ENCODE data around the gene LAMP1.

Gene LAMP1

GRCh38 chr13:113267642-113268405 is 29.2 kb upstream of the LAMP1 start:
- Histone ChIP-seq H3K27ac (no peak overlapping the region), H3K4me3 (ENCODE audit: low read depth in 1 of 2, low read length in 1 of 2) (no peak overlapping the region), H3K27me3 (no peaks in the 10 kb centered on the region), H3K4me1 (ENCODE audit: control insufficient read depth in 1 of 2, insufficient read depth in 1 of 2, low read depth in 1 of 2, low read length in 1 of 2) (peaks cover 4% of the 10 kb centered on the region in 2 experiments), H3K36me3 (peaks cover 13% of the 10 kb centered on the region), H3K9me3 (no peaks in the 10 kb centered on the region)
- TF ChIP-seq, protein P1, sequence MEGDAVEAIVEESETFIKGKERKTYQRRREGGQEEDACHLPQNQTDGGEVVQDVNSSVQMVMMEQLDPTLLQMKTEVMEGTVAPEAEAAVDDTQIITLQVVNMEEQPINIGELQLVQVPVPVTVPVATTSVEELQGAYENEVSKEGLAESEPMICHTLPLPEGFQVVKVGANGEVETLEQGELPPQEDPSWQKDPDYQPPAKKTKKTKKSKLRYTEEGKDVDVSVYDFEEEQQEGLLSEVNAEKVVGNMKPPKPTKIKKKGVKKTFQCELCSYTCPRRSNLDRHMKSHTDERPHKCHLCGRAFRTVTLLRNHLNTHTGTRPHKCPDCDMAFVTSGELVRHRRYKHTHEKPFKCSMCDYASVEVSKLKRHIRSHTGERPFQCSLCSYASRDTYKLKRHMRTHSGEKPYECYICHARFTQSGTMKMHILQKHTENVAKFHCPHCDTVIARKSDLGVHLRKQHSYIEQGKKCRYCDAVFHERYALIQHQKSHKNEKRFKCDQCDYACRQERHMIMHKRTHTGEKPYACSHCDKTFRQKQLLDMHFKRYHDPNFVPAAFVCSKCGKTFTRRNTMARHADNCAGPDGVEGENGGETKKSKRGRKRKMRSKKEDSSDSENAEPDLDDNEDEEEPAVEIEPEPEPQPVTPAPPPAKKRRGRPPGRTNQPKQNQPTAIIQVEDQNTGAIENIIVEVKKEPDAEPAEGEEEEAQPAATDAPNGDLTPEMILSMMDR (IDR thresholded peaks at IDR 0.05), result no peak

DNA sequence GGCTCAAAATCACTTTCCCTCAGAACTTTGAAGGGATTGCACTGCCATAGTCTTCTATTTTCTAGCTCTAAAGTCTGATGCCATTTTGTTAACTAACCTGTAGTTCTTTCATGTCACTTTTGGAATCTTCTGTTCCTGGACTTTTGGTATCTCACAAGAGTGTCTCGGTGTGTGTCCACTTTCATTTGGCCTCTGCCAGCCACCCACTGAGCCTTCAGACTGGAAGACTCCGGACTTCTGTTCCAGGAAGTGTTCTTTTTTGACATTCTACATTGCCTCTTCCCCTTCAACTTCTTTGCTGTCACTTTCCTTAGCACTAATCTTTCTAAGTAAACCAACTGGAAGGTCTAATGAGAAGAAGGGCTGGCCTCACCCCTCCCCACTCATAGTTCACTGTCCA is 25.0 kb upstream of the LAMP1 start:
- Histone ChIP-seq H3K27ac (no peak overlapping the region), H3K36me3 (no peaks in the 10 kb centered on the region), H3K9me3 (no peaks in the 10 kb centered on the region), H3K27me3 (peaks cover 35% of the 10 kb centered on the region), H3K4me3 (ENCODE audit: low read depth in 1 of 2, low read length in 1 of 2) (no peak overlapping the region), H3K4me1 (ENCODE audit: control insufficient read depth in 1 of 2, insufficient read depth in 1 of 2, low read depth in 1 of 2, low read length in 1 of 2) (peaks cover 26 to 27% of the 10 kb centered on the region in 2 experiments)
- TF ChIP-seq, protein P1 (IDR thresholded peaks at IDR 0.05), result no peak

- Histone ChIP-seq H3K9me3 (no peaks in the 10 kb centered on the region), H3K36me3 (no peaks in the 10 kb centered on the region), H3K27me3 (peaks cover 36% of the 10 kb centered on the region), H3K4me3 (ENCODE audit: low read depth in 1 of 2, low read length in 1 of 2) (no peak overlapping the region), H3K4me1 (ENCODE audit: control insufficient read depth in 1 of 2, insufficient read depth in 1 of 2, low read depth in 1 of 2, low read length in 1 of 2) (peaks cover 31 to 32% of the 10 kb centered on the region in 2 experiments), H3K27ac (no peak overlapping the region)
- TF ChIP-seq, protein P1 (IDR thresholded peaks at IDR 0.05), result no peak
These were observed 24.3 kb upstream of the LAMP1 start for GRCh38 chr13:113272701-113273181.

- TF ChIP-seq, protein P1 (IDR thresholded peaks at IDR 0.05), result no peak
- Histone ChIP-seq H3K36me3 (no peaks in the 10 kb centered on the region), H3K4me1 (ENCODE audit: control insufficient read depth in 1 of 2, insufficient read depth in 1 of 2, low read depth in 1 of 2, low read length in 1 of 2) (peaks cover 31 to 32% of the 10 kb centered on the region in 2 experiments), H3K27me3 (peaks cover 42% of the 10 kb centered on the region), H3K27ac (no peak overlapping the region), H3K9me3 (no peaks in the 10 kb centered on the region), H3K4me3 (ENCODE audit: low read depth in 1 of 2, low read length in 1 of 2) (no peak overlapping the region)
These were observed 23.7 kb upstream of the LAMP1 start for GRCh38 chr13:113273321-113273720.

DNA sequence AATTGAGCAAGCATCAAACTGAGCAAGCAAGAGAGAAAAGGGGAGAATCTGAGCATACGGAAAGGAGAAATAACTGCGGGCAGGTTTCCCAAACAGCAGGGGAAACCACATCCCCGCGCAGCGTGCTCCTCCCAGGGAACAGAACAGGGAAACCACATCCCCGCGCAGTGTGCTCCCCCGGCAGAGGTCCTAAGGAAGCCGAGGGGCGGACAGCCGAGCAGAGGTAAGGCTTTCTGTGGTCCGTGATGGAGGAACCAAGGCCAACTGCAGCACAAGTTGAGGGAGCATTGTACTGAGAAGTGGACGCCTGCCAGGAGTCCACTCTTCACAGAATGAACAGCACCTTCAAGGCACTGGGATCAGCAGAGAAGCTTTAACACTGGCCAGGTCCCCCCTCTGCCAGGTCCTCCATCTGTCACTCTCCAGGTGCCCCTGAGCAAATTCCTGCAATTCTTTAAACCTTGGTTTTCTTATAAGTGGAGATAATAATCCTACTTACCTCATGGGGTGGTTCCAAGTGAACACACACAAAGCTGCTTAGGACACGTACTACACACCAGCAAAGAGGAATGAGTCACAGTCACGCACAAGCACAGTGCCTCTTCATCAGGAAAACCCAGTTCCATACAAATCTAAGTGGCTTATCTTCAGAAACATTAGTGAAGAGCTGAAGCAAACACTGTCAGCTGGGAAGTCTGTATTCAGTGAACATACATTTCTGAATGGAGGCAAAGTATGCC is 23.0 kb upstream of the LAMP1 start:
- Histone ChIP-seq H3K4me1 (ENCODE audit: control insufficient read depth in 1 of 2, insufficient read depth in 1 of 2, low read depth in 1 of 2, low read length in 1 of 2) (peaks cover 31 to 32% of the 10 kb centered on the region in 2 experiments), H3K4me3 (ENCODE audit: low read depth in 1 of 2, low read length in 1 of 2) (no peak overlapping the region), H3K27me3 (peaks cover 49% of the 10 kb centered on the region), H3K9me3 (no peaks in the 10 kb centered on the region), H3K27ac (no peak overlapping the region), H3K36me3 (no peaks in the 10 kb centered on the region)
- TF ChIP-seq, protein P1 (IDR thresholded peaks at IDR 0.05), result no peak
